Kasumi-1 (cell line): ENCODE data around the gene PROSER2.

Experiments
- DNase-seq, 2 experiments: peaks; one replicate each; lab custom pipeline; 2025; lab: John Stamatoyannopoulos, UW

The PROSER2 gene

GRCh38 chr10:11869219-11869618, 46.1 kb downstream of the PROSER2 start:
- no peak for DNase-seq

- no peak for DNase-seq
Observed at GRCh38 chr10:11869743-11870460, 46.7 kb downstream of the PROSER2 start.

GRCh38 chr10:11870461-11870780, 47.3 kb downstream of the PROSER2 start:
- no peak for DNase-seq

- no peak for DNase-seq
Observed at GRCh38 chr10:11870900-11871400, 47.8 kb downstream of the PROSER2 start.

- peak; percentile 83 to 87 for DNase-seq
Observed at GRCh38 chr10:11871466-11871865, 48.3 kb downstream of the PROSER2 start.

GRCh38 chr10:11874568-11875493, 51.7 kb downstream of the PROSER2 start:
- peak; percentile 94 to 96 for DNase-seq

- no peak for DNase-seq
Observed at GRCh38 chr10:11875494-11876281, 52.5 kb downstream of the PROSER2 start.

- DNase-seq, result peak; percentile 87 to 90
Observed at GRCh38 chr10:11876324-11876723, 53.2 kb downstream of the PROSER2 start.

- no peak for DNase-seq
Observed at GRCh38 chr10:11876805-11877590, 53.8 kb downstream of the PROSER2 start.

GRCh38 chr10:11877591-11877905, 54.4 kb downstream of the PROSER2 start:
- DNase-seq, result no peak

GRCh38 chr10:11878776-11879175, 55.6 kb downstream of the PROSER2 start:
- no peak for DNase-seq

GRCh38 chr10:11879387-11880094, 56.4 kb downstream of the PROSER2 start:
- no peak for DNase-seq

GRCh38 chr10:11880151-11881029, 57.2 kb downstream of the PROSER2 start:
- no peak for DNase-seq

GRCh38 chr10:11881030-11881476, 57.9 kb downstream of the PROSER2 start:
- no peak for DNase-seq

- no peak for DNase-seq
Observed at GRCh38 chr10:11881477-11882417, 58.6 kb downstream of the PROSER2 start.

- no peak for DNase-seq
Observed at GRCh38 chr10:11882646-11883375, 59.7 kb downstream of the PROSER2 start.

- no peak for DNase-seq
Observed at GRCh38 chr10:11884706-11885423, 61.7 kb downstream of the PROSER2 start.
